GM18520 (cell line): ENCODE results near the gene ZBTB7B.
A peak's percentile ranks its signal among the peaks of the same experiment; 100 is the strongest.

Experiments used
- ATAC-seq: cut with Tn5 transposase; IDR thresholded peaks from one replicate; pipeline ENCODE4 v1.9.1; 2021; ENCODE audit not compliant: unreplicated experiment

ZBTB7B gene

DNA sequence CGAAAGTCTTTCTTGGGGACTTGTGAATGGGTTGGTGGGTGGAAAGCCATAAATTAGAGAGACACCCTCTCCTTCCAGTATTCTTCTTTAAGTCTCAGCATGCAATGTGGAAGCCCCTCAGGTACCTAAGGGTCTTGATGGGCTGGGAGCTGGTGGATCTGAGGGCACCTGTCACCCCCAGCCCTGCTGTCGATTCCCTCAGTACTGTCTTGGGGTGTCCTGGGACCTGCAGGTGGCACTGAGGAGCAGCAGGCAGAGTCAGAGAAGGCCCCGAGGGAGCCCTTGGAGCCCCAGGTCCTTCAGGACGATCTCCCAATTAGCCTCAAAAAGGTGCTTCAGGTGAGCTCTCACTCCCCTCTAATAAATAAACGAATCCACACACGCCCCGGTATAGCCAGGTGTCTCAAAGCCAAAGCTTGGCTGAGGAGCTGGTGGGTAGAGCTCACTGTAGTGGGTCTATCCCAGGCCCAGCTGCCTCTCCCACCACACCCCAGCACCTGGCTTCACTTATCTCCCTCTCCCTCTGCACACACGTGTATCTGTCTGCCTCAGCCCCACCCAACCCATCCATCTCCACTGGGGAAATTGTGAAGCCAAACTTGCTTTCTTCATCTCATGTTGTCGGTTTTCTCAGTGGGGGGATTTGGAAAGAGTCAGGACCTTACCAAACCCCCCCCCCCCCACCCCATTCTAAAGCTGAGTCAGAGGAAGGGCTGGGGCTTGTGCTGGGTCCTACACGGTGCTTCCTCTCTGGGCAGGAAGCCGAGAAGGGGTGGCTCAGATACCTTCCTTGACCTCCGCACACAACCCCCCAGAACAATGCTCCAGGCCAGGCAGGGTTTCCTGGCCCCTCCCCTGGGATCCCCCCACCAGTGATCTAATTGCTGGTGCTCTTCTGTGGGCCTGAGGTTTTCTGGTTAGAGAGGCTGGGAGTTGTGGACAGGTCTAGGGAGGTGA is 50.1 kb downstream of the ZBTB7B start:
- no peak for ATAC-seq

DNA sequence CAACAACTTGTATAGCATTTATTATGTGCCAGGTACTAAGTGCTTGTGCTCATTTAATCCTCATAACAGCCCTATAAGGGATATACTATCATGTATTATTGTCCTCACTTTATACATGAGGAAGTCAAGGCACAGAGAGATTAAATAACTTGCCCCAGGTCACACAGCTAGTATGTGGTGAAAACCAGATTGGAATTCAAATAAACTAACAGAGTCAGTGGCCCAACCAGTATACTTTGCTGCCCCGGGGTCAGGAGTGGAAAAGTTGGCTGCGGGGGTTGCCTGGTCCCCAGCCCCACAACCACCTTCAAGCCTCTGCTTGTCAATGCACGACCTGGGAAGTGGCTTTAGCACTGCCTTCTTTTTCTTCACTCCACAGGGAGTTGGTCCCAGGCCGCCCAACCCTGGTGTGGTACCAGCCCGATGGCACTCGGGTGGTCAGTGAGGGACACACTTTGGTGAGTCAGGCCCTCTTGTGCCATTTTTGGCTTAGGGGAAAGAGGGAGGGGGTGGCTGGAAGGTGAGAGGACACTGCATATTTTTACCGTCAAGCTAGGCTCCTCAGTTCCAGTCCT is 51.0 kb downstream of the ZBTB7B start:
- no peak for ATAC-seq

DNA sequence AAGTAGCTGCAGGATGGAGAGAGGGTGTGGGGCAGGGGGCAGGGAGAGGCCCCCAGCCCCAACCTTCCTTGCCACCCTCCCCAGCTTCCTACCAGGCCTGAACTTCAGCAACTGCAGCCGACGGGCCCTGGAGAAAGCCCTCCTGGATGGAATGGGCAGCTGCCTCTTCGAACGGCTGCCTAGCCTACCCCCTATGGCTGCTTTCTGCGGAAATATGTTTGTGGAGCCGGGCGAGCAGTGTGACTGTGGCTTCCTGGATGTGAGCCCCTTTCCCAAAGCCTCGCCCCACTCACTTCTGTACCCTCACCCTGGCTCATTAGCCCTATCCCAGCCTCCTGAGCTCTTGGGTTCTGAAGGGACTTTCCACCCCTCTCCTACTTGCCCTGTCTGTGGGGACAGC is 54.5 kb downstream of the ZBTB7B start:
- ATAC-seq: no peak

DNA sequence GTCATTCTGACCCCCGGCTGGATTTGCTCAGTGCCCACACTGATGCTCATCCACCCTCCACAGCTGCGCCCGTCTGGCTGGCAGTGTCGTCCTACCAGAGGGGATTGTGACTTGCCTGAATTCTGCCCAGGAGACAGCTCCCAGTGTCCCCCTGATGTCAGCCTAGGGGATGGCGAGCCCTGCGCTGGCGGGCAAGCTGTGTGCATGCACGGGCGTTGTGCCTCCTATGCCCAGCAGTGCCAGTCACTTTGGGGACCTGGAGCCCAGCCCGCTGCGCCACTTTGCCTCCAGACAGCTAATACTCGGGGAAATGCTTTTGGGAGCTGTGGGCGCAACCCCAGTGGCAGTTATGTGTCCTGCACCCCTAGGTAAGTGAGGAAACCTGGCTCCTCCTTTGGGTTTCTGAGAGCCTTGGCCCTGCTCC is 55.2 kb downstream of the ZBTB7B start:
- ATAC-seq: no peak

DNA sequence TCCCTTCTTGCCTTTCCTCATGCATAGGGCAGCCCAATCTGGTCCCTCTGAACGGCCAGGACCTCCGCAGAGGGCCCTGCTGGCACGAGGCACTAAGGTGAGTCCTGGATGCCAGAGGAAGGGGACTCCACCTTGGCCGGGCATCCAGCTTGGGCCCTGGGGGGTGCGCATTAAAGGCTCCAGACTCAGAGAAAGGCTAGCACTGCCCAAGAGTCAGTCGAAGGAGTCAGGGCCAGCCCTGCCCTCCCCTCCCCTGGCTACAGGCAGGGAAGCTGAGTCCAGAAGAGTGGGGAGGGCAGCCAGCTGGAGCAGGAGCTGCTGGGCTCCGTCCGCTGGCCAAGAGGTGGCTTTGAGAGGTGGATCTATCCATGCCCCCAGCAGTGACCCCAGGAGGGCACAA is 58.1 kb downstream of the ZBTB7B start:
- no peak for ATAC-seq

DNA sequence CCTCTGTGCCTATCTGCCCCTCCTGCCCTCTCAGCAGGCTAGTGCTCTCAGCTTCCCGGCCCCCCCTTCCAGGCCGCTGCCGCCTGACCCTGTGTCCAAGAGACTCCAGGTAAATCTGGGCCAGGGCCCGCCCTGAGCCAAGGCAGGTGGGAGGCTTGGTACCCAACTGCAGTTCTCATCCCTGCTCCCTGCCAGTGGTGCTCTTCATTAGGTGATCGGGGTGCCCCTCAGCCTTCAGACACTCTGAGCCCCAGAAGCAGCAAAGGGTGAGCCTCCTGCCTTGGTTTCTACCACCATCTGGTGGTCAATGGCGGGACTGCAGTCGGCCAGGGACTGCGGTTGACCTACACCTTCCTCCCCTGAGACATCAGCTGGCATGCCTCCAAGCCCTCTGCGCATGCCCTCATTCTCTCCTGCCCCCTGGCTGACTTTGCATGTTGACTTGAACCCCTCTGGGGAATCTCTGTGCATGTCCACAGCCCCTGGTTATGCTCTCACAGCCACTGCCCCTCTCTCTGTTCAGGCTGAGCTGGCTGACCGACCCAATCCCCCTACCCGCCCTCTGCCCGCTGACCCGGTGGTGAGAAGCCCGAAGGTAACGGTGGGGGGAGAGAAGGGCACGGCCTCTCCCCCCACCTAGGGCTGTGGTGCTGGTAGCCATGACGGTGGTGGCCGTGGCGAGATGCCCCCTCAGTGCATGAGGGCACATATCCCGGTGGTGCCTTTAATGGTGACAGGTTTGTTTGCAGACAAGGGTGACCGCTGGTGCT is 59.0 kb downstream of the ZBTB7B start:
- ATAC-seq: peak; percentile 32

DNA sequence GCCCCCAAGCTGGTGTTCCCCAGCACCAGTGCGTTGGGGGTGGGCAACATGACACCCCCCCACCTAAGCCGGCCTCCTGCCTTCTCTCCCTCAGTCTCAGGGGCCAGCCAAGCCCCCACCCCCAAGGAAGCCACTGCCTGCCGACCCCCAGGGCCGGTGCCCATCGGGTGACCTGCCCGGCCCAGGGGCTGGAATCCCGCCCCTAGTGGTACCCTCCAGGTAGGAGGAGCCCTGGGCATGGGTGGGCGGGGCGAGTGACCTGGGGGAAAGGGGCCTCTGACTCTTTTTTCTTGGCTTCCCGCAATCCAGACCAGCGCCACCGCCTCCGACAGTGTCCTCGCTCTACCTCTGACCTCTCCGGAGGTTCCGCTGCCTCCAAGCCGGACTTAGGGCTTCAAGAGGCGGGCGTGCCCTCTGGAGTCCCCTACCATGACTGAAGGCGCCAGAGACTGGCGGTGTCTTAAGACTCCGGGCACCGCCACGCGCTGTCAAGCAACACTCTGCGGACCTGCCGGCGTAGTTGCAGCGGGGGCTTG is 59.6 kb downstream of the ZBTB7B start:
- no peak for ATAC-seq

DNA sequence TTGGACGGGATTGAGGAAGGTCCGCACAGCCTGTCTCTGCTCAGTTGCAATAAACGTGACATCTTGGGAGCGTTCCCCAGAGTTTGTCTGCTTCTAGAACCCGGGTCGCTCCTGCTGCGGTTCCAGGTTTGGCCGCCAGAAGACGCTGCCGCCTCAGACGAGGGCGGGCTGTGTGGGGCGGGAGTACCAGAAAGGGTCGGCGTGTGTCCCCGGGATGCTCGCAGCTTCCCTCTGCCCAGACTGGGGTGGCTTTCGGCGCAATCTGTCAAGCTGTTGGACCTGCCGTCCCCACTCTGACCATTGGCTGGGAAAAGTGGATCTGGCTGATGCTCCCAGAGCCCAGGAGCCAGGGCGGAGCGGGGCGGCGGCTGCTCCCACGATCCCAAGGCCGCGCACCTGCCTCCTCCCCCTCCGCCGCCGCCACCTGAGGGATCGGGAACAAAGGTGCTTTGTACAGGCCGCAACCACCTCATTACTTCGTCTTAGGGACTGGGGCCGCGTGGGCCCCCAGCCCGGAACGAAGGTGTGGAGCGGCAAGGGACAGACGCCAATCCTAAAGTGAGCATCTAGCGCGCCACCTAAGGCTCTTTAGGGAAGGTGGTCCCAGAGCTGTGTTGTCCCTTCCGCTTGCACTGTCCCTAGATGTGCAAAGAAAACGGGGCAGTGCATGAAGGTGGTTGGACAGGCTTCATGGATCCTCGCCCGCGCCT is 60.3 kb downstream of the ZBTB7B start:
- ATAC-seq: no peak

DNA sequence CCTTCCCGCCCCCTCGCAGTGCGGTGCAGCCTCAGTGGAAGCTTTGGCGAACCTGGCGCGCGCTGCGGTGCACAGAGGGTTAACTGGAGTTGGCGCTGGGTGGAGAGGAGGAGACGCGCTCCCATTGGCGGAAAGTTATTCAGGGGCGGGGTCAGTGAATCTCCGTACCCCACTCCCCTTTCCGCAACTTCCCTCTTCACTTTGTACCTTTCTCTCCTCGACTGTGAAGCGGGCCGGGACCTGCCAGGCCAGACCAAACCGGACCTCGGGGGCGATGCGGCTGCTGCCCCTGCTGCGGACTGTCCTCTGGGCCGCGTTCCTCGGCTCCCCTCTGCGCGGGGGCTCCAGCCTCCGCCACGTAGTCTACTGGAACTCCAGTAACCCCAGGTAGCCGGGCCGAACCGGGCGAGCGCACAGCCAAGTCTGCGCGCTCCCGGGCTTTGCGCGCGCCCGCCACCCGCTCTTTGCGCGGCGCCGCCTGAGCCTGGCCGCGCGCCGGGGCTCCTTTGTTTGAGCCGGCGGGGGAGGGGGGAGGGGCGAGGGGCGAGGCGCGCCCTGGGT is 61.0 kb downstream of the ZBTB7B start, which contains the start of gene EFNA4:
Gene EFNA4, plus strand, starts transcription at position 191 of the 561 bp plus-strand sequence. Its CDS starts 84 bp downstream, at position 275.
- ATAC-seq: peak; percentile 42

DNA sequence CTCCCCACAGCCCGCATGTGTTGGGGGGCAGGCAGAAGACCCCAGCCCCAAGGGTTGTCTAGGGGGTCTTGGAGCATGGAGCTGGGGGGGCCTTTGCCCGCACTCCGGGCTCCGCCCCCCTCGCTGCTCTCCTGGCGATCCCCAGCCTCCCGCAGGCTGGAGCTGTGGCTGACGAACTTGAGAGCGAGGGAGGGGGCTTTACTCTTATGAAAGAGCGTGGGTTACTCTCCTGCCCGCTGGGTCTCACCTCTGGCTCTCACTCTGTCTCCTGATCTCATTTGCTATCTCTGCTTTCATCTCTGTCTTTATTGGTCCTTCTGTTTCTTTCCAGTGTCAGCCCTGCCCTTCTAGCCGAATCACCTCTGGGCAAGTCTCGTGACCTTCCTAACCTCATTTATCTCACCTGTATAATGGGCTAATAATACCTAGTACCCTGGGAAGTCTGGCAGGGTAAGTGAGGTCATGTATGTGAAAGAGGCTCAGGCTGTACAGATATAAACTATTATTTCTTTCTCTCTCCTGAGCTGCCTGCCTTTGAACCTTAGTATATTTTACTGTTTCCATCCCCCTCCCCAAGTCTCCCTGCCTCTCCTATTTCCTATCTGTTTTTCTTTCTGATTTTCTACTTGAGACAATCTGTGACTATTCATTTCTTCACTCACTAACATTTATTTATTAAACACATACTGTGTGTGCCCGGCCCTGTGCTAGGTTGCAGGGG is 61.7 kb downstream of the ZBTB7B start:
- no peak for ATAC-seq

DNA sequence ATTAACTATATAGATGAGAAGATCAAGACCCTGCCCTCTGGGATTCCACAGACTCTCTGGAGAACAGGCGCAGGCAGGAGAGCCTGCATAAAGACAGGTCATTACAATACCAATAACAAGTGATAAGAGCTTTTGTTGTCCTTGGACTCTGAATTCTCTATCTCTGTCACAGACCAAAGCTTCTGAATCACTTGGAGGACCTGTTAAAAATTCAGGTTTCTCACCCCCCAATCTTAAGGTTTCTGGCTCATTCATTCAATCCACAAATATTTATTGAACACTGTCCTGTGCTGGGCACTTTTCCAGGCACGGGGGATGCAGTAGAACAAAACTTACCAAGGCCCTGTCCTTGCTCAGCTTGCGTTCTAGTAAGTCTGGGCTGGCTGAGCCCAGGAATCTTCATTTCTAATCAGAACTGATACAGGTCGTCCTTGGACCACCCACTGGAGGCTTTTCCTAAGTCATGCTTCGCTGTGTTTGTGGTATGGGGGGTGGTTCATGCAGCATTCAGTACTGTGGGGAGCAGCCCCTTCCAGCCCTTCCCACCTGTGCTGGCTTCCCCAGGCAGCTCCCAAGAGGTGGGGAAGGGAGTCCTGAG is 62.3 kb downstream of the ZBTB7B start:
- no peak for ATAC-seq

DNA sequence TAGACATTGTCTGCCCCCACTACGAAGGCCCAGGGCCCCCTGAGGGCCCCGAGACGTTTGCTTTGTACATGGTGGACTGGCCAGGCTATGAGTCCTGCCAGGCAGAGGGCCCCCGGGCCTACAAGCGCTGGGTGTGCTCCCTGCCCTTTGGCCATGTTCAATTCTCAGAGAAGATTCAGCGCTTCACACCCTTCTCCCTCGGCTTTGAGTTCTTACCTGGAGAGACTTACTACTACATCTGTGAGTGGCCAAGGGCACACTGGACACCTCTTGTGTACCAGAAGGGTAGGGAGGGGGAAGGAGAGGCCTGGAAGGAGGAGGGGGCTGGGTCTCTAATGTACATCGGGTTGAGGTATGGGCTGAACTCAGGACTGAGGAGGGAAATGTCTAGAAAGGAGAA is 64.2 kb downstream of the ZBTB7B start:
- ATAC-seq: no peak
